GM19438 (cell line): ENCODE measurements around the gene SHPK.

Experiments
- ATAC-seq: cut with Tn5 transposase; IDR thresholded peaks from one replicate; pipeline ENCODE4 v1.9.1; 2021; ENCODE audit warnings: low read depth; ENCODE audit not compliant: unreplicated experiment

Gene SHPK

GRCh38 chr17:3635474-3636153, 436 bp downstream of the SHPK start:
- ATAC-seq = no peak

DNA sequence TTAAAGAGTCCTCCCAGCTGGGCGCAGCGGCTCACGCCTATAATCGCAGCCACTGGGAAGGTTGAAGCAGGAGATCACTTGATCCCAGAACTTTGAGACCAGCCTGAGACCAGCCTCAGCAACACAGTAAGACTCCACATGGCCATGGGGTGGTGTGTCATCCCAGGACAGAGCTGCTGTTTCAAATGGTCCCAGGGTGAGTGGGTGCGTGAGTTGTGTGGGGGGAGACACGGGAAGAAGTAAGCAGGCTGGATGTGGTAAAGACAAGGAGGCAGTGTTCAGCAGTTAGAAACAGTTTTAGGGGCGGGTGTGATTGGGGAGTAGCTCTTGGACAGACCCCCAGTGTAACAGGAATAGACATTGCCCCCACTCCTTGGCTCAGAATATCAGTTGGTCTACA, 3.8 kb downstream of the SHPK start:
- no peak for ATAC-seq

- no peak for ATAC-seq
Measured at GRCh38 chr17:3630781-3631180, 5.3 kb downstream of the SHPK start.

DNA sequence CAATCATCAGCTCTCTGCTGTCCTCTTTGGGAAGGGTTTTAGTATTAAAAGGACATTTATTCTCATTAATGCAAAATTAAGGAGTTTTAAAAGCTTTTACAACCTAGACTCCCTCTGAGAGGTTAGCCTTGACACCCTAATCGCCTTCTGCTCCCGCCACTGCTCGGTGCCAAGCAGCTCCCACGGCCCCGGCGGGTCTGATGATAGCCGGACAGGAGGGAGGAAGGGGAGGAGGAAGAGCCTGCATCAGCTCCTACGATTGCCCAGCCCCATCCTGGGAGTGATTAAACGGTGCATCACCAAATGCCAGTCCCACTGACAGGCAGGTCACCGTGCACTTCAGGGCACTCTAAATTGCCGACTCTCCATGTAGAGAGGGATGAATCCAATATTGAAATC, 8.3 kb downstream of the SHPK start:
- ATAC-seq = no peak

DNA sequence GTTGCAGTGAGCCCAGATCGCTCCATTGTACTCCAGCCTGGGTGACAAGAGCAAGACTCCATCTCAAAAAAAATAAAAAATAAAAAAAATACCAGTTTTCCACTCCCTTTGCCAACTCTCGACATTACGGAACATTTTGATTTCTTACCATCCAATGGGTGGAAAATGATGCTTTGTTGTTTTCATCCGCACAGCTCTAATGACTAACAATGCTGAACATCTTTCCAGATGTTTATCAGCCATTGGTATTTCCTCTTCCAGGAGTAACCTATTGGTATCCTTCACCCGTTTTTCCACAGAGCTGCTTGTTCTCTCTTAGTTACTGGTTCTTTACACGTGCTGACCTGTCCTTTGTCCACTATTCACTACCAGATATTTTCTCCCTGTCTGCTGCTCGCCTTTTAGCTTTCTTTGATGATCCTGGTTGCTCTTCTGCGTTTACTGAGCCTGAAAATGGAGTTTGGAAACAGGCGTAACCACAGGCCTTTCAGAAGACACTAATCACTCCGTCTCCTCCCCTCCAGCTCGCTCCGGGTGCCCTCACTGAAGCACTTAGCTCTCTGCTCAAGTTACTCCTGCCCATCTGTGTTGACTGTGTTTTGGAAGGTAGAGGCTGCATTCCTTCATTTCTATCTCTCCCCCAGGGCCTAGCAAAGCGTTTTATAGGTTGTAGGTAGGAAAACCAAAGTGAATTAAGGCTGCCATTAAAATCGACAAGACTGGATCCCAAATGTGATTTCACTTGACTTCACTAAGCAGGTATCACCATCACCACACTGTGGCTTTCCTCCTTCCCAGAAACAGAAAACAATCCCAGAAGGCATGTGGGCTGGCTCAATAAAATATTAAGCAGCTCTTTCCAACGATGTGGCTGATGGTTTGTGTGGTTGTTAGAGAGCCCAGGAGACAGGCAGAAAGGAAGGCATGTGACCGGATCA, 8.9 kb downstream of the SHPK start:
- ATAC-seq = no peak

DNA sequence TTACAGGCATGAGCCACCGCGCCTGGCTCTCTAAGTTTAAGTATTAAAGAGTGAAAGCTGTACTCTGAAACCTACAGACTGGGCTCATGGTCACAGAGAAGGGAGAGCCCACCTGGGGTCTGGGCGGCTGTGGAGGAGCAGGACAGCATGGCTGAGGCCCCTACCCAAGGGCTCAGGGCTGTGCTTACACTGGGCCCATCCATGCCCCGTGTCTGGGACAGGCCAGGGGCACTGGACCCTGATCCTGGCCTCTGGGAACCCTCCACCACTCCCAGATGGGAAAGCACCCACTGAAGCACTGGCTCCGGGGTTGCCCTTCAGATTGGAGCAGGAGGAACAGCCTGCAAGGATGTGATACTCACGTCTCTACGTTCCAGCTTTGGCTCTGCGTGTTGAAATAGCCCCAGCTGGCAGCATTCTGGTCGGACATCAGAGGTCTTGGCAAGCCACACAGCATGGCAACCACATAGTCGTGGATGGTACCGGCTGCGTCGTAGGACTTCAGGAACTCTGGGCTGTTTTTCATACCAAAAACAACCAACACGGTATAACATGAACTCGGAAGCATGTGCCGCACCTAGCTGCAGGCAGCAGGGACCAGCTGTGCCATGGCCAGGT, 13.0 kb downstream of the SHPK start:
- no peak for ATAC-seq

DNA sequence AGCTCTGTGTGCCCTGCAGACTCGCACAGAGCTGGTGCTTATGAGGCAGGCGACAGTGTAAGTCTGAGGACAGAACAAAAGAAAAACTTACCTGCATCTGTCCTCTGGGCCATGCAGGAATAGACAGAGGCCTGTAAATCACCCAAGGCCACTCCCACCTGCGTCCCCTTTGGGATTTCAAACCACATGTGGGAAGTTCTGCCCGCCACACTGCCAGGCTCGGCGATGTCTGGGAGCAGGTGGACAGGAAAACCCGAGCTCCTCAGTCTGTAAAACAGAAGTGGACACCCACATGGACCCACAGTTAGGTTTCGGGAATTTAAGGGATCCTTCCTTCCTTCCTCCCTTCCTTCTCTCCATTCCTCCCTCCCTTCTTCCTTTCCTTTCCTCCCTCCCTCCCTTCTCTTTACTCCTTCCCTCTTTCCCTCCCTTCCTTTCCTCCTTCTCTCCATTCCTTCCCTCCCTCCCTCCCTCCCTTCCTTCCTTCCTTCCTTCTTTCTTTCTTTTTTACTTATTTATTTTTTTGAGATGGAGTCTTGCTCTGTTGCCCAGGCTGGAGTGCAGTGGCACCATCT, 14.8 kb downstream of the SHPK start:
- ATAC-seq = no peak

DNA sequence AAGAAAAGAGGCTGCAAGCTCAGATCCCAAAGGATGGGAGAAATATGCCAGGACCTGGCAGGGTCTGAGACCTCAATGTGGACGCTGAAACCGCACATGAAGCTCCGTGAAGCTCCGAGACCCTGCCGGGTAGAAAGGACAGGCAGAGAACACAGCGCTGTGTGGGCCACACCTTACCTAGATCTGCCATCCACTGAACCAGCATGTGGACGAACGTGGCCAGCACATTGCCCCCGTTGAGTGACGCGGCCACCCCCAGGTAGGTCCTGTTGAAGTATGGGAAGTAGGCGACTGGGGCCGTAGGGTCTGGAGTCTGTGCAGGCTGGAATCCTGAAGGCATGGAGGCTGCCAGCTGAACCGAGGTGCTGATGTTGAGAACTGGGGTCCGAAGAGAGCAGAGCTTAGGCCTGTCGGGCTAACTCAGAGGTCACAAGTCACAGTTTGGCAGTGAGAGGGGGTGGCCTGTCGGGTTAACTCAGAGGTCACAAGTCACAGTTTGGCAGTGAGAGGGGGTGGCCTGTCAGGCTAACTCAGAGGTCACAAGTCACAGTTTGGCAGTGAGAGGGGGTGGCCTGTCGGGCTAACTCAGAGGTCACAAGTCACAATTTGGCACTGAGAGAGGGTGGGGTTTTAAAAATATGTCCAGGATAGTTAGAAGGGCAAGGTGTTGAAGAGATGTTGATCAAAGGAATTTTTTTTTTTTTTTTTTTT, 20.7 kb downstream of the SHPK start:
- no peak for ATAC-seq

DNA sequence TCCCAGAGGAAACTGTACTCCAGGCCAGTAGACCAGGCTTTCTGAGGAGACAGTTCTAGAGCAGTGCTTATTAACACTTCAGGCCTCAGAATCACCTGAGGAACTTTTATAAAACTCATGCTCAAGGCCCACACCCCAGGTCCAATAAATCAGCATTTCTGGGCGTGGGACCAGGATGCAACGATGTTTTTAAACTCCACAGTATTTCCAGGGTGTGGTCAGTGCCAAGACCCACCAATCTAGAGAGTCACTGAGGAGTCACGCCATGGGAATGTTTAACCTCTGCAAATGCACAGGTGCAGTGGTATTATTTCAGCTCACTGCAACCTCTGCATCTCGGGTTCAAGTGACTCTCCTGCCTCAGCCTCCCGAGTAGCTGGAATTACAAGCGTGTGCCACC, 22.9 kb downstream of the SHPK start:
- no peak for ATAC-seq

DNA sequence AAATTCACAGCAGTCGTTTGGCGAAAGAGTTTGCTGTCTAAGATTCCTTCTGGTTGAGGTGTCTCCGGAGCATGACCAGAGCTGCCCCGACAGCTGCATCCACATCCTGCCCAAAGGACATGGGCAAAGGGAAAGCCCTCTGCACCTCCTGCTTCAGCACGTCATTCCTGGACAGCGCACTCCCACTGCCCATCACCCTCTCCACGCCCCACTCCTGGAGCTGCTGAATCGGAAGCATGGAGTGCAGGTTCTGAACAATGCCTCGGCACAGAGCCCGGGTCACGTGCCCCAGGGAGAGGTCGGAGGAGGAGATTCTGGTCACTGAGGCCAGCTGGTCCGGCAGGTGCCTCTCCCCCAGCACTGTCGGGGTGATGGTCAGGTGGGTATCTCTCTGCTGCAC, 25.5 kb downstream of the SHPK start:
- no peak for ATAC-seq

GRCh38 chr17:3609689-3610088, 26.4 kb downstream of the SHPK start:
- no peak for ATAC-seq

GRCh38 chr17:3603870-3604259, 32.2 kb downstream of the SHPK start:
- ATAC-seq = no peak

- no peak for ATAC-seq
Measured at GRCh38 chr17:3603119-3603869, 32.8 kb downstream of the SHPK start.

- no peak for ATAC-seq
Measured at GRCh38 chr17:3602499-3602898, 33.6 kb downstream of the SHPK start.

GRCh38 chr17:3600529-3601205, 35.4 kb downstream of the SHPK start:
- no peak for ATAC-seq

- ATAC-seq = no peak
Measured at GRCh38 chr17:3598078-3598477, 38.0 kb downstream of the SHPK start.

- no peak for ATAC-seq
Measured at GRCh38 chr17:3596804-3597464, 39.1 kb downstream of the SHPK start.

DNA sequence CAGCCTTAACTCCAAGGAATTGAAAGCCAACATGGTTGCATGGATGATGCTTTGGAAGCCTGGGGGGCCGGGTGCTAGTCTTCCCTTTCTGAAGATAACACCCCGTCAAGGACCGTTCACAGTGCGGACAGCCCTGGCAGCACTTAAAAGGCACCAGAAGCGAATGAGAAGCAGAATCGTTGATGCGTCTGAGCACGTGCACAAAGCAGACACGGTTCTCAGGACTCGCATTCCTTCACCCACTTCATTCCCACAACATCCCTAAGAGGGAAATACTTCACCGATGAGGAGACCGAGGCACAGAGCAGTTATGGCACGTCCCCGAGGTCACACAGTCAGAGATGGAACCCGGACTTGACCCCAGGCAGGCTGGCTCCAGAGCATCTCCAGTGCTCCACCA, 41.1 kb downstream of the SHPK start:
- no peak for ATAC-seq
